ENCODE measurements around the gene MYOZ3.
A peak's percentile ranks its signal among the peaks of the same experiment; 100 is the strongest.

The MYOZ3 gene

DNA sequence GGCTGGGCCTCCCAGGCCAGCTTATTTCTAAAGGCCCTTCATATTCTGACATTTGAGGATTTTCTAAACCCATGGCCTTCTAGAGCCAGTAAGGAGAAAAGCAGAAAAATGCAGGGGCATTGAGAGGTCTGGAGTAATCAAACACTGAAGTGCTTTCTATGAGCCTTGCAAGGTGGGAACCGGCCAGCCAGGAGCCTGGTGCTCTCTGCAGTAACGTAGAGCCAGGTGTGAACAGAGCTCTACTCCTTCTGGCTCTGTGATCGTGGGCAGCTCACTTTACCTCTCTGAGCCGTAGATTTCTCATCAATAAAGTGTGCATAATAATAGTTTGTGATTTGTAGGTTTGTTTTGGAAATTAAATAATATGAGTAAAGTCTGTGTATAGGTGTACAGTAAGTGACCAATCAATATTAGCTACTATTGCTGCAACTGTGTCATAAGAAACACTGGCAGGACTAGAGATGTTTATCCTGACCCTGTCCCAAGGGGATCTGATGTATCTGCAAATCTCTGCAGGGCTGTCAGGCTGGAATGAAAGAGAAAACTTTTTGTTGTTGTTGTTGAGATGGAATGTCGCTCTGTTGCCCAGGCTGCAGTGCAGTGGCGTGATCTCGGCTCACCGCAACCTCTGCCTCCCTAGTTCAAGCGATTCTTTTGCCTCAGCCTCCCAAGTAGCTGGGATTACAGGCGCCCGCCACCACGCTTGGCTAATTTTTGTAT, 17.9 kb upstream of the MYOZ3 start:
- no peak for DNase-seq (ENCODE audit: low spot score)

DNA sequence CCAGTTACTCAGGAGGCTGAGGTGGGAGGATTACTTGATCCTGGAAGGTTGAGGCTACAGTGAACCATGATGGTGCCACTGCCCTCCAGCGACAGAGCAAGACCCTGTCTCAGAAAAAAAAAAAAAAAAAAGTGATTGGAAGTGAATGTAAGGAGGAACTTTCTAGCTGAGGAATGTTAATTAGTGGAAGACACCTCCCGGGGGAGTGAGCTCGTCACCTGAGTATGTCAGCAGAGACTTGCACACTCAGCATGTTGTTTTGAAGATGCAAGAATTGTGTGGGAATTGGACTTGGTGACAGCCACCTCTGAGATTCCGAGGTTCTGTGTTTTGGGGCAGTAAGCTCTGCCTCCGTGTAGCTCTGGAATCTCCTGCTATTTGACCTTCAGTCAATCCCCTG, 17.0 kb upstream of the MYOZ3 start:
- no peak for DNase-seq (ENCODE audit: low spot score)

DNA sequence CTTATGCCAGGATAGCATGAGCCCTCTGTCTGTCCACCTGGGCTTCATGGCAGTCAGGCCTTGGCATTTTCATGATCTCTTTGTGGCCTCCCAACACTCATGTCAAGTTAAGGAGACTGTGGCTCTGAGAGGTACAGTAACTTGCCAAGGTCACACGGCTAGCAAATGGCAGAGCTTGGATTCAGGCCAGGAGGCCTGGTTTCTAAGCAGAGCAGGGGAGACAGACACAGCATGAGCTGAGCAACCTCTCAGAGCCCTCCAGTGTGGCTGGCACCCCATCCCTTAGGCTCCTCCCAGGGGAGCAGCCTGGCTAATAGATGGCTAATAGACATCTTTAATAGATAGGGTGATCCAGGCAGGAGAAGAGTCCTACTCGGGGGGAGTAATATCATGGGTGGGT, 16.5 kb upstream of the MYOZ3 start:
- DNase-seq (ENCODE audit: low spot score) = no peak

GRCh38 chr5:150645070-150645700, 15.9 kb upstream of the MYOZ3 start:
- DNase-seq (ENCODE audit: low spot score) = no peak

GRCh38 chr5:150647275-150648251, 13.5 kb upstream of the MYOZ3 start:
- peak; percentile 45 for DNase-seq (ENCODE audit: low spot score)

DNA sequence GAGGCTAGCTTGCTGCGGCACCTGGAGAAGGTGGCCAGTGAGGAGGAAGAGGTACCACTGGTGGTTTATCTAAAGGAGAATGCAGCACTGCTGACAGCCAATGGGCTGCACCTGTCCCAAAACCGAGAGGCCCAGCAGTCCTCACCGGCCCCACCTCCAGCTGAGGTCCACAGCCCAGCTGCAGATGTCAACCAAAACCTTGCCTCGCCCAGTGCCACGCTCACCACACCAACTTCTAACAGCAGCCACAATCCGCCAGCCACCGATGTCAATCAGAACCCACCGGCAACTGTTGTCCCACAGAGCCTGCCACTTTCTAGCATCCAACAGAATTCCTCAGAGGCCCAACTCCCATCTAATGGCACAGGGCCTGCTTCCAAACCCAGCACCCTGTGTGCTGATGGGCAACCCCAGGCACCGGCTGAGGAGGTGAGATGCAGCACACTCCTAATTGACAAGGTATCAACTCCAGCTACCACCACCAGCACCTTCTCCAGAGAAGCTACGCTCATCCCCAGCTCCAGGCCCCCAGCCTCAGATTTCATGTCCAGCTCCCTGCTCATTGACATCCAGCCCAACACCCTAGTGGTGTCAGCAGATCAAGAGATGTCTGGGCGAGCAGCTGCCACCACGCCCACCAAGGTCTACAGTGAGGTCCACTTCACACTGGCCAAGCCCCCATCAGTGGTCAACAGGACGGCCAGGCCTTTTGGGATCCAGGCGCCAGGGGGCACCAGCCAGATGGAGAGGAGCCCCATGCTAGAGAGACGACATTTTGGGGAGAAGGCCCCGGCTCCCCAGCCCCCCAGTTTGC, 12.6 kb upstream of the MYOZ3 start:
- DNase-seq (ENCODE audit: low spot score) = no peak

DNA sequence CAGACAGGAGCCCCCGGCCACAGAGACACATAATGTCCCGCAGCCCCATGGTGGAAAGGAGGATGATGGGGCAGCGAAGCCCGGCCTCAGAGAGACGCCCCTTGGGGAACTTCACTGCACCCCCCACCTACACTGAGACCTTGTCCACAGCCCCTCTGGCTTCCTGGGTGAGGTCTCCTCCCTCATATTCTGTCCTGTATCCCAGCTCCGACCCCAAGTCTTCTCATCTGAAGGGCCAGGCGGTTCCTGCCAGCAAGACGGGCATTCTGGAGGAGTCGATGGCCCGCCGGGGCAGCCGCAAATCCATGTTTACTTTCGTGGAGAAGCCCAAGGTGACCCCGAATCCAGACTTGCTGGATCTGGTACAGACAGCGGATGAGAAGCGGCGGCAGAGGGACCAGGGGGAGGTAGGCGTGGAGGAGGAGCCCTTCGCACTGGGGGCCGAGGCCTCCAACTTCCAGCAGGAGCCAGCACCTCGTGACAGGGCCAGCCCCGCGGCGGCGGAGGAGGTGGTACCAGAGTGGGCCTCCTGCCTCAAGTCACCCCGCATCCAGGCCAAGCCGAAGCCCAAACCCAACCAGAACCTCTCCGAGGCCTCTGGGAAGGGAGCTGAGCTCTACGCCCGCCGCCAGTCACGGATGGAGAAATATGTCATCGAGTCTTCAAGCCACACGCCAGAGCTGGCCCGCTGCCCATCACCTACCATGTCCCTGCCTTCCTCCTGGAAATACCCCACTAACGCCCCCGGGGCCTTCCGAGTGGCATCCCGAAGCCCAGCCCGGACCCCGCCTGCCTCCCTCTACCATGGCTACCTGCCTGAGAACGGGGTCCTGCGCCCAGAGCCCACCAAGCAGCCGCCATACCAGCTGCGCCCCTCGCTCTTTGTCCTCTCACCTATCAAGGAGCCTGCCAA, 11.7 kb upstream of the MYOZ3 start:
- DNase-seq (ENCODE audit: low spot score) = no peak

GRCh38 chr5:150650021-150651006, 10.7 kb upstream of the MYOZ3 start:
- no peak for DNase-seq (ENCODE audit: low spot score)

GRCh38 chr5:150651382-150651781, 9.7 kb upstream of the MYOZ3 start:
- no peak for DNase-seq (ENCODE audit: low spot score)

DNA sequence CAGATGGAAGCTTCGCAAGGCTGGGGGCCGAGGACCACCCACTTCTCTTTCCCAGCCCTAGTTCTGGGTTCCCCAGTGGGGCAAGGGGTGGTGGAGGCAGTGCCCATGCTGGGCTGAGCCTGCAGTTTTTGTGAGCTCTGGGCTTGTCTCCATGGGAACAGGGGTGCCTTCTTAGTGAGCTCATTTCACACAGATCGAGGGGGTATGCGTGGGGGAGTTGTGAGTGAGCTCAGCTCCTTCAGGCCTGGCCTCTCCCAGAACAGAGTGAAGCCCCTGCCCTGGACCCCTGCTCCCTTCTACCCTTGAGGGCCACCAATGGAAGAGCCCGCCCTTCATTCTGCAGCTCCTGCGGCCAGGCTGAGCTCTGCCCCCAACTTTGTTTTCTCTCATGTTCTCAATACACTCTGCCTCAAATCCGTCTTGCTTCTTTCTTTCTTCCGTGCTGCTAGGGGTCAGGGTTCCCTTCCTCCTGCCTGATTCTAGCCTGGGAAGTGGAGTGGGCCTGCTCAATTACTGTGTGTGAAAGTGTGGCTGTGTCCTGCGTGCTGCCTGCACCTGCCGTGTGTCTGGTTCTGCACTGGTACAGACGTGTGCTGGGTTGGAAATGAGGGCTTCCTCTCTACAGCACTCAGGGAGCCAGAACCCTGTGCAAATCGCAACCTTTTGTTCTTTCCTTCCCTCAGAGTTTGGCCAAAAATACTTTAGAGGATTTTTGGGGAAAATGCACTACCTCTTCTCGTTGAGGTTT, 9.0 kb upstream of the MYOZ3 start:
- no peak for DNase-seq (ENCODE audit: low spot score)

- DNase-seq (ENCODE audit: low spot score) = no peak
Observed at GRCh38 chr5:150653145-150653761, 7.8 kb upstream of the MYOZ3 start.

DNA sequence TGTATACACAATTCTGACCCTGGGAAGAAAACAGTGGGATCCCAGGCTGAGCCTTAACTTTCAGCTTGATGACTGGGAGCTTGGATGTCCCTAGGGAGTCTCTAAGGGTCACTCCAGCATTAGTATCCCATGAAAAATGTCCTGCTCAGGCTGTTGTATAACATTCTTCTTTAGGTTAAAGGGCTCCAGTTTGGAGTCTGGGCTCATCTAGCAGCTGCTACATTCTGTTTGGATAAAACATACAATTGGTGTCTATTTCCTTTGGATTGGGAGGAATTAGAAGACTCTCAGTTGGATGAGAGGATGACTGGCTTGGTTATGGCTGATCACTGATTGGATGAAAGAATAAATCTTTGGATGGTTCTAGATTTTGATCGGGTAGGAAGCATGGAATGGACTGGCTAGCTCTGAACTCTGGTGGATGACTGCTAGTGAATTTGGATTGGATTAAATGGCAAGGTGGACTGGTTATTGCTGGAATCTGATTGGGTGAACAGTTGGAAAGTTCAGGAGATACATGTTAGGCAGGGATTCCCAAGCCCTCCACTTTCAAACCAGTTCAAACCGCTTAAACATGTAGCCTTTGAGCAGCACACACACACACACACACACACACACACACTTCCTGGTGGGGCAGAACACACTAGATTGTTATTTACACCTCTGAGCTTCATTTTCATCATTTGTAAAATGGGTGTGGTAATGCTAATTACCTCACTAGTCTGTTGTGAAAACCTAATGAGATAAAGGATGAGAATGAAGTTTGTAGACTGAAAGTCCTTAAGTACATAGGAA, 7.1 kb upstream of the MYOZ3 start:
- no peak for DNase-seq (ENCODE audit: low spot score)

DNA sequence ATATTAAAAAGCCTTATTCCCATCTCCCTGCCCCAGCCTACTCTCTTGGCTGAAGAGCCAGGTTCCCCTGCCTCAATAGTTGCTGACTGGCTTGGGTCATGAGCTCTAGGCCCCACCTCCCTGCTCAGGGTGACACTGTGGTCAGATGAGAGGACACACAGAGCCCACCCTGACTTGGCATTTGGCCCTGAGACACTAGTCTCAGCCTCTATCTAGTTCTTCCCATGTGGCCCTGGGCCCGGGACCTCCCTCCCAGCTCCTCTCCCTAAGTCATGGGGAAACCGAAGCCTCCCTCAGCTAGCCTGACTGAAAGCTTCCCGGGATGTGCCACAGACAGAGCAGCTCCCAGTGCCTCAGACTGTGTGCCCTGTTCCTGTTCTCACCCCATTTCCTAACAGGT, 5.8 kb upstream of the MYOZ3 start:
- no peak for DNase-seq (ENCODE audit: low spot score)

DNA sequence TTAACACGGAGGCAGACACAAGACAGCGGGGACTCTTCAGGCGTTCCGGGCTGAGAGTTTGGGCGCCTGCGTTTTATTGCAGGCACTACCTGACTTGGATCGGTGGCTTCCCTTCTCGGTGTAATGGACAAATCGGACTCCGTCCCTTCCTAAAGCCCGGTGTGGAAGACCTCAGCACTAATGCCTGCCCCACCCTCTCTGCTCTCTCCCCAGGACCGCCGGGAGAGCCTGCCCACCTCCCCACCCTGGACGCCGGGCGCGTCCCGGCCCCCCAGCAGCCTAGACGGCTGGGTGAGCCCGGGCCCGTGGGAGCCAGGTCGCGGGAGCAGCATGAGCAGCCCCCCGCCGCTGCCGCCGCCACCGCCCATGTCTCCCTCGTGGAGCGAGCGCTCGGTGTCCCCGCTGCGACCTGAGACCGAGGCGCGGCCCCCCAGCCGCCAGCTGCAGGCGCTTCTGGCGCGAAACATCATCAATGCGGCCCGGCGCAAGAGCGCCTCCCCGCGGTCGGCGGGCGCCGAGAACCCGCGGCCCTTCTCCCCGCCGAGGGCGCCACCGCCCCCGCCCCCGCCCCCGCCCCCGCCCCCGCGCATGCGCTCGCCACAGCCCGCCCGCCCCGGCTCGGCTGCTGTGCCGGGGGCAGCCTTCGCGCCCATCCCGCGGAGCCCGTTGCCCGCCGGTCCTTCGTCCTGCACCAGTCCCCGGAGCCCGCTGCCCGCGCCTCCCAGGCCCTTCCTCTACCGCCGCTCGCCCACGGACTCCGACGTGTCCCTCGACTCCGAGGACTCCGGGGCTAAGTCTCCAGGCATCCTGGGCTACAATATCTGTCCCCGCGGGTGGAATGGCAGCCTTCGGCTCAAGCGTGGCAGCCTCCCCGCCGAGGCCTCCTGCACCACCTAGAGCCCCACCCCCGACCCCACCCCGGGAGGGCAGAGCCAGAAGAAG, 4.6 kb upstream of the MYOZ3 start:
- DNase-seq (ENCODE audit: low spot score) = peak; percentile 66

DNA sequence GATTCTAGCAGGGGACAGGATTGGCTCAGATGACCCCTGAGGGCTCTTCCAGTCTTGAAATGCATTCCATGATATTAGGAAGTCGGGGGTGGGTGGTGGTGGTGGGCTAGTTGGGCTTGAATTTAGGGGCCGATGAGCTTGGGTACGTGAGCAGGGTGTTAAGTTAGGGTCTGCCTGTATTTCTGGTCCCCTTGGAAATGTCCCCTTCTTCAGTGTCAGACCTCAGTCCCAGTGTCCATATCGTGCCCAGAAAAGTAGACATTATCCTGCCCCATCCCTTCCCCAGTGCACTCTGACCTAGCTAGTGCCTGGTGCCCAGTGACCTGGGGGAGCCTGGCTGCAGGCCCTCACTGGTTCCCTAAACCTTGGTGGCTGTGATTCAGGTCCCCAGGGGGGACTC, 2.9 kb upstream of the MYOZ3 start:
- DNase-seq (ENCODE audit: low spot score) = peak; percentile 1

- no peak for DNase-seq (ENCODE audit: low spot score)
Observed at GRCh38 chr5:150658699-150659265, 2.3 kb upstream of the MYOZ3 start.
